ENCODE data around the gene MAGI1.

DNA sequence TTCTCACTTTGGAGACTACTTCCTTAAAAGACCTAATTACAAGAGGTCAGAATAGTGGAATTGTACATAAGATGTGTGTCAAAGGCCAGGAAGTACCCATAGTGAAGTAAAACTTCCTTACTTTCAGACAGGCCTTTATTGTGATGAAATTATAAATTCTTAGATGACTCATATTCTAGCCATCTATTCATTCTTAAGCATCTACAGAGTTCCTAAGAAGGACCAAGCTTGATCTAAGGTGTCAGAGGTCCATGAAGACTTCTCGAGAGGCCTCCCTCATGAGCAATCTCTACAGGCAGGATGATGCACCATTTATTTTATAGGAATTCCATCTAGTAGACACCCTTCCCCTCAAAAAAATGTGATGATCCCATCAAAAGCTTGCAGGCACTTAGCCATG, 493.3 kb downstream of the MAGI1 start:
- TF ChIP-seq CTCF (IDR thresholded peaks at IDR 0.05), result no peak
- no peak for TF ChIP-seq POLR2AphosphoS5 (IDR thresholded peaks at IDR 0.05)
